Astrocyte of the spinal cord (primary cell): ENCODE results near the gene ADORA2B.
A peak's percentile ranks its signal among the peaks of the same experiment; 100 is the strongest.

Experiments used
- DNase-seq: peaks from one replicate; pipeline ENCODE4 v3.0.0; 2011; ENCODE audit warnings: low read depth, low spot score
- H3K4me3 ChIP-seq: 2 replicates; pipeline ENCODE4 v1.5.1; 2011; ENCODE audit warnings: low read depth, mild to moderate bottlenecking, low read length, moderate library complexity
- CTCF ChIP-seq: IDR thresholded peaks from 2 replicates; pipeline ENCODE4 v1.5.1; 2012; ENCODE audit warnings: low read depth, mild to moderate bottlenecking, low read length, inconsistent platforms
- in situ Hi-C: cut with HindIII; loops from 2 replicates; pipeline ENCODE4 v1.10.0; 2017; ENCODE audit warnings: low sequenced_read_pairs

Gene ADORA2B

DNA sequence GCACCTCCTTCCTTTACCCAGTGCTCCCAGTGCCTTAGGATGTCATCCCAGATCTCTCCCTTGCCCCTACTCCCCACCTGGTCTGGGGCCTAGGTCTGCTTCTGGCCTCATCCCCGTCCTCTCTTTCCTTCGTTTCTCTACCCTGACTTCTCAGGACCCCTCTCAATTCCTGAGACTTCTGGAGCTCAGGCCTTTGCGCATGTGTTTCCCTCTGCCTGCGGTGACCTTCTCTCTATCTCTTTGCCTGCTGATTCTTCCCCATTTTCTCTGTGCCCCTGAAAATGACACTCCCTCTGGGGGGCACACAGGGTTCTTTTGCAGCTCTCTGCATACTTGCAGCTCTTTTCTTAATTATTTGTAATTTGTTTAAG, 13.5 kb downstream of the ADORA2B start:
- in situ Hi-C loops, result no loop called here
- H3K4me3 ChIP-seq, result no peak overlapping the region
- DNase-seq, result no peak
- no peak for TF ChIP-seq CTCF

DNA sequence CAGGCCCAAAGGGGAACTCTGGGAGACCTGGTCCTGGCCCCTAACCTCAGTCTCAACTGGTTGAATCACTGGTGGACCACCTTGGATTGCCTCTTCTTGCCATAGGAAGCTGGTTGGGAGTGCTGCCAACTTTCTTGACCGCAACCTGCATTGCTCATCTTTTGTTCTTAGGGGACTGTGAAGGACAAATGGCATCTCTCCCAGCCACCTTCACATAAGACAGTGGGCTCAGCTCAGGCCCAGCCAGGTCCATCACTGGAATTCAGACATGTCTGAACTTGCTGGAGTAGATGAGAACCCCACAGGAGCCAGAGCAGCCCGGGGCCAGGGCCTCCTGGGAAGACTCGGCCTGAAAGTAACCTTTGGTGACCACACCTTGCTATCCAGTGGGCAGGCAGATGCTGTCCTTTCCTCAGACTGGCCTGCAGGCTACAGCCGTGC, 18.8 kb downstream of the ADORA2B start:
- in situ Hi-C loops, result no loop called here
- no peak overlapping the region for H3K4me3 ChIP-seq
- peak; percentile 85 for DNase-seq
- TF ChIP-seq CTCF, result no peak

- no peak for TF ChIP-seq CTCF
- no peak for DNase-seq
- in situ Hi-C loops, result no loop called here
- H3K4me3 ChIP-seq, result no peak overlapping the region
These were observed 20.6 kb downstream of the ADORA2B start for GRCh38 chr17:15965528-15965927.

GRCh38 chr17:15966183-15966878, 21.4 kb downstream of the ADORA2B start:
- in situ Hi-C loops, result no loop called here
- peak; percentile 60 for DNase-seq
- TF ChIP-seq CTCF, result no peak
- no peak overlapping the region for H3K4me3 ChIP-seq

DNA sequence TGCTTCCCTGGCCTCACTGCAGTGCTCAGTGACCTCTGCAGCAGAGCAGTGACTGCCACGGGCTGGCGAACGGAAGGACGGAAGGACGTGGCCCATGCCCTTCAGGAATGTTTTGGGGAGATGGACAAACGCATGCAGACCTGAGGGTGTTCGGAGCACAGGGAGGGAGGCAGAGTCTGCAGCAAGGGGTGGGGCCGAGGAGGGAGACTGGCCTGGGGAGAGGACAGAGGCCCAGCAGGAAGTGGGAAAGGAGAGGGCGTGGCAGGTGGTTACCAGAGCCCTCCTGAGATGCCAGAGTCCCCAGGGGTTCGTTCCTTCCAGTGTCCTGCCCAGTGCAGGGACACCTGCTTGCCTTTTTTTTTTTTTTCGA, 21.9 kb downstream of the ADORA2B start:
- TF ChIP-seq CTCF, result no peak
- H3K4me3 ChIP-seq, result no peak overlapping the region
- DNase-seq, result no peak

GRCh38 chr17:15967706-15968399, 22.9 kb downstream of the ADORA2B start:
- in situ Hi-C loops, result no loop called here
- DNase-seq, result no peak
- no peak for TF ChIP-seq CTCF
- no peak overlapping the region for H3K4me3 ChIP-seq

More for the DNA sequence above, 21.9 kb downstream of the ADORA2B start:
- in situ Hi-C loops, result no loop called here
